ENCODE data around the gene IL17C. TPM values are rescaled to one million over a fixed set of nuclear protein-coding genes. Genes with fewer than 3 reads are reported as not detected.

Gene IL17C
- total RNA-seq, 1 donor from 2014 or later: not detected

- Histone ChIP-seq H3K4me3 (peak overlapping the region; percentile 55), H3K4me1 (peaks cover 15% of the 10 kb centered on the region), H3K9me3 (no peaks in the 10 kb centered on the region), H3K27me3 (peaks cover 24% of the 10 kb centered on the region), H3K36me3 (peaks cover 24% of the 10 kb centered on the region), H3K27ac (peak overlapping the region; percentile 70)
- intact Hi-C loops (cut with DNase I): no loop called here
- ATAC-seq (no peak), DNase-seq (no peak)
- TF ChIP-seq, protein P1, sequence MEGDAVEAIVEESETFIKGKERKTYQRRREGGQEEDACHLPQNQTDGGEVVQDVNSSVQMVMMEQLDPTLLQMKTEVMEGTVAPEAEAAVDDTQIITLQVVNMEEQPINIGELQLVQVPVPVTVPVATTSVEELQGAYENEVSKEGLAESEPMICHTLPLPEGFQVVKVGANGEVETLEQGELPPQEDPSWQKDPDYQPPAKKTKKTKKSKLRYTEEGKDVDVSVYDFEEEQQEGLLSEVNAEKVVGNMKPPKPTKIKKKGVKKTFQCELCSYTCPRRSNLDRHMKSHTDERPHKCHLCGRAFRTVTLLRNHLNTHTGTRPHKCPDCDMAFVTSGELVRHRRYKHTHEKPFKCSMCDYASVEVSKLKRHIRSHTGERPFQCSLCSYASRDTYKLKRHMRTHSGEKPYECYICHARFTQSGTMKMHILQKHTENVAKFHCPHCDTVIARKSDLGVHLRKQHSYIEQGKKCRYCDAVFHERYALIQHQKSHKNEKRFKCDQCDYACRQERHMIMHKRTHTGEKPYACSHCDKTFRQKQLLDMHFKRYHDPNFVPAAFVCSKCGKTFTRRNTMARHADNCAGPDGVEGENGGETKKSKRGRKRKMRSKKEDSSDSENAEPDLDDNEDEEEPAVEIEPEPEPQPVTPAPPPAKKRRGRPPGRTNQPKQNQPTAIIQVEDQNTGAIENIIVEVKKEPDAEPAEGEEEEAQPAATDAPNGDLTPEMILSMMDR (IDR thresholded peaks at IDR 0.05): no peak
These were observed 3.2 kb upstream of the IL17C start for GRCh38 chr16:88634994-88635670.

DNA sequence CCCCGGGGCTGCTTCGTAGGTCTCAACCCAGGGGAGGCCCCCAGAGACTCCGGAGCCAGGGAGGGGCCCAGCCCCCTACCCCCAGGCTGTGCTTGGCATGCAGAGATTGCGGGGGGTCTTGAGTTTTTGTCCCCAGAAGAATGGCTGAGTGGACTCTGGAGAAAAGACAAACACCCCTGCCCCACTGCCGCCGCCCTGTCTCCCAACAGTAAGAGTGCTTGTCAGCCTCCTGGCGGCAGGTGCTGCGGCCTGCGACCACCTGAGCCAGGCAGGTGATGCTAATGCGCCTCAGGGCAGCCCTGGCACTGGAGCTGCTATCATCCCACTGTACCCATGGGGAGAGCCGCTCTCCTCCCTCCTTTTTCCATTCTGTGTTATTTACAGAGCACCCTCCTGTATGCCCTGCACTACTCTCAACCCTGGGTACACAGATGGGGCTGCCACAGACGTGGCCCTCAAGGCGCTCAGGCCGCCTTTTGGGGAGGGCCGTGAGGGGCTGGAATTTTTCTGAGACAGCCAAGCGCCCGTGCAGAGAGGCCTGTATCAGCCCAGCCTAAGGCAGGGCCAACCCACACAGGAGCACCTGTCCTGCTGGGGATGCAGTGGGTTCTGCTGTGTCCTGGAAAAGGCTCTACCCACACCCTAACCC, 2.6 kb upstream of the IL17C start:
- peaks cover 25% of the 10 kb centered on the region for H3K27me3 ChIP-seq
- no peaks in the 10 kb centered on the region for H3K9me3 ChIP-seq
- DNase-seq (no peak), ATAC-seq (no peak)
- TF ChIP-seq, protein P1 (IDR thresholded peaks at IDR 0.05): no peak
- H3K4me1 ChIP-seq: peaks cover 15% of the 10 kb centered on the region
- H3K36me3 ChIP-seq: peaks cover 17% of the 10 kb centered on the region
- intact Hi-C loops (cut with DNase I): no loop called here
- no peak overlapping the region for H3K4me3 ChIP-seq
- H3K27ac ChIP-seq: no peak overlapping the region

DNA sequence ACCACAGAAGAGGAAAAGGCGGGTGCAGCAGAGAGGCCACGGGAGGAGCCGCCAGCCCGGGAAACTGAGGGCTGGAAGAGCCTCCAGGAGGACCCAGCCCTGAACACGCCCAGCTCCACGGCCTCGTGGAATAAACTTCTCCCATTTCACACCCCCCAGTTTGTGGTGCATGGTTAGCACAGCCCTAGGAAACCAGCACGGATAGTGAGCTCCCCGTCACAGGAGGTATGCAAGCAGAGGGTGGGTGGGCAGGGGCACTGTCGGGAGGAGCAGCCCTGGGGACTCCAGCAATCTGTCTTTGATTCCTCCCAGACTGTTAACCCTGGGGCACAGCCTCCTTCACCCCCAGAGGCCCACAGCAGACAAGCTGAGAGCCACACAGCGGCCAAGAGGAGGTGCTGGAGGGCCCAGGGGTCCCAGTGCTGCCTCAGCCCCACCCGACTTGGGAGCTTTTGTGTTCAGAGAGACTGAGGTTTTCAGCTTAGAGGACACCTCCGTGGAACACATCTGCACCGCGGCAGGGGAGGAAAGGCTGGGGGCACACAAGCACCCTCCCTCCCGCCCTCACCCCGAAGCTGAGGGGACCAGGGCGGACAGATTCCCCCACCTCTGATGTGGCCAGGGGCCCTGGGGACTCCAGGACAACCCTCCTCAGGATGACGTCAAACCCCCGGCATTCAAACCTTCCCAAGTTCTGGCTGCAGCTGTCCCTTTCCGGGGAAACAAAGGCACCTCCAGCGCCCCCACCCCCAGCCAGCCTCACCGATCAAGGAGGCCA, 1.7 kb upstream of the IL17C start:
- no peak for DNase-seq
- no peak for ATAC-seq
- TF ChIP-seq, protein P1 (IDR thresholded peaks at IDR 0.05): no peak
- Histone ChIP-seq H3K27me3 (peaks cover 25% of the 10 kb centered on the region), H3K36me3 (peaks cover 8% of the 10 kb centered on the region), H3K4me1 (peaks cover 15% of the 10 kb centered on the region), H3K9me3 (no peaks in the 10 kb centered on the region), H3K4me3 (no peak overlapping the region), H3K27ac (no peak overlapping the region)
- intact Hi-C loops (cut with DNase I): no loop called here

- Histone ChIP-seq H3K27me3 (peaks cover 25% of the 10 kb centered on the region), H3K27ac (no peak overlapping the region), H3K4me3 (no peak overlapping the region), H3K36me3 (no peaks in the 10 kb centered on the region), H3K4me1 (peaks cover 10% of the 10 kb centered on the region), H3K9me3 (no peaks in the 10 kb centered on the region)
- intact Hi-C loops (cut with DNase I): no loop called here
- ATAC-seq (peak; percentile 21), DNase-seq (peak; percentile 85)
- TF ChIP-seq, protein P1 (IDR thresholded peaks at IDR 0.05): no peak
These were observed 1.1 kb downstream of the IL17C start for GRCh38 chr16:88639231-88640038.

DNA sequence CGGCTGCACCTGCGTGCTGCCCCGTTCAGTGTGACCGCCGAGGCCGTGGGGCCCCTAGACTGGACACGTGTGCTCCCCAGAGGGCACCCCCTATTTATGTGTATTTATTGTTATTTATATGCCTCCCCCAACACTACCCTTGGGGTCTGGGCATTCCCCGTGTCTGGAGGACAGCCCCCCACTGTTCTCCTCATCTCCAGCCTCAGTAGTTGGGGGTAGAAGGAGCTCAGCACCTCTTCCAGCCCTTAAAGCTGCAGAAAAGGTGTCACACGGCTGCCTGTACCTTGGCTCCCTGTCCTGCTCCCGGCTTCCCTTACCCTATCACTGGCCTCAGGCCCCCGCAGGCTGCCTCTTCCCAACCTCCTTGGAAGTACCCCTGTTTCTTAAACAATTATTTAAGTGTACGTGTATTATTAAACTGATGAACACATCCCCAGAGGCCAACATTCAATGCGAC, 1.7 kb downstream of the IL17C start:
- ATAC-seq: no peak

More for the DNA sequence above, 1.7 kb downstream of the IL17C start:
- DNase-seq: no peak
- Histone ChIP-seq H3K4me1 (peaks cover 4% of the 10 kb centered on the region), H3K27me3 (peaks cover 25% of the 10 kb centered on the region), H3K27ac (no peak overlapping the region), H3K9me3 (no peaks in the 10 kb centered on the region), H3K36me3 (no peaks in the 10 kb centered on the region), H3K4me3 (no peak overlapping the region)
- TF ChIP-seq, protein P1 (IDR thresholded peaks at IDR 0.05): no peak
- intact Hi-C loops (cut with DNase I): no loop called here

Data from upper lobe of right lung (tissue), 1 donor.